Upper lobe of left lung (tissue), 6 donors: Measurements from ENCODE around the gene SLC50A1. TPM values are rescaled to one million over a fixed set of nuclear protein-coding genes. Genes with fewer than 3 reads are reported as not detected.
A peak's percentile ranks its signal among the peaks of the same experiment; 100 is the strongest.

ENCODE experiments used
- ATAC-seq, 2 donors: fragments of 200-7000 bp; cut with Tn5 transposase; one replicate each; pipeline ENCODE4 v1.9.1; 2022; ENCODE audit warnings: mild to moderate bottlenecking in 2 of 2, moderate library complexity in 2 of 2; ENCODE audit not compliant: low FRiP score in 2 of 2
- DNase-seq, 2 donors: peaks; one replicate each; pipeline ENCODE4 v3.0.0-alpha.2; 2019 to 2020
- H3K27ac ChIP-seq, 4 donors: fragments of 200-600 bp; sonication (generic); one replicate each; pipeline ENCODE4 v1.5.1; 2016 to 2019
- H3K27me3 ChIP-seq, 4 donors: fragments of 200-600 bp; sonication (generic); one replicate each; pipeline ENCODE4 v1.5.1; 2017 to 2019
- H3K36me3 ChIP-seq, 4 donors: fragments of 200-600 bp; sonication (generic); one replicate each; pipeline ENCODE4 v1.5.1; 2016 to 2019
- H3K4me1 ChIP-seq, 4 donors: fragments of 200-600 bp; sonication (generic); one replicate each; pipeline ENCODE4 v1.5.1; 2018 to 2019
- H3K4me3 ChIP-seq, 4 donors: fragments of 200-600 bp; sonication (generic); one replicate each; pipeline ENCODE4 v1.5.1; 2017 to 2019; ENCODE audit warnings: mild to moderate bottlenecking in 2 of 4, moderate library complexity in 1 of 4
- H3K9me3 ChIP-seq, 4 donors: fragments of 200-600 bp; sonication (generic); one replicate each; pipeline ENCODE4 v1.5.1; 2018 to 2019
- EP300 ChIP-seq, 4 donors: sonication (generic); formaldehyde crosslinking; IDR thresholded peaks; one replicate each; pipeline ENCODE4 v1.5.1; 2017; ENCODE audit warnings: antibody characterized with exemption in 4 of 4, control low read depth in 2 of 4
- POLR2A ChIP-seq, 4 donors: fragments of 450-650 bp; IDR thresholded peaks; one replicate each; pipeline ENCODE4 v1.5.1; 2016 to 2017; ENCODE audit warnings: antibody characterized with exemption in 4 of 4, mild to moderate bottlenecking in 2 of 4
- POLR2AphosphoS5 ChIP-seq, 2 donors: sonication (generic); formaldehyde crosslinking; IDR thresholded peaks; one replicate each; pipeline ENCODE4 v1.5.1; 2017; ENCODE audit warnings: antibody characterized with exemption in 2 of 2
- WGBS, 2 donors: methylation state at CpG; one replicate each; pipeline ENCODE4 v1.1.5; 2017 to 2018; 5-methylcytosine and 5-hydroxymethylcytosine counted together
- total RNA-seq, 6 donors: library from RNA; depleted of rRNA in 4 of 6; stranded (reverse); fragments of >200 nt in 4 of 6; gene quantifications; one replicate each; pipeline versions ENCODE4 v1.1.0 to v1.2.1, GENCODE V29; 2016 to 2021
- TF ChIP-seq, protein P1 (sequence below), 6 experiments: fragments of 450-650 bp in 4 of 6; fragments of 200-600 bp in 2 of 6; sonication (generic) in 2 of 6; IDR thresholded peaks; one replicate each; pipeline ENCODE4 v1.5.1; 2016 to 2019; ENCODE audit warnings: antibody characterized with exemption in 6 of 6
- donor health status: DM: no; HTN: no; CAD: no; lungs with moderate emphysema.
- donor health status: DM: no; HTN: yes; CAD: no; lungs with severe emphysema.

Gene SLC50A1
- total RNA-seq, 6 donors from 2014 or later = 19.9 to 49.9 (median 42.7) TPM

DNA sequence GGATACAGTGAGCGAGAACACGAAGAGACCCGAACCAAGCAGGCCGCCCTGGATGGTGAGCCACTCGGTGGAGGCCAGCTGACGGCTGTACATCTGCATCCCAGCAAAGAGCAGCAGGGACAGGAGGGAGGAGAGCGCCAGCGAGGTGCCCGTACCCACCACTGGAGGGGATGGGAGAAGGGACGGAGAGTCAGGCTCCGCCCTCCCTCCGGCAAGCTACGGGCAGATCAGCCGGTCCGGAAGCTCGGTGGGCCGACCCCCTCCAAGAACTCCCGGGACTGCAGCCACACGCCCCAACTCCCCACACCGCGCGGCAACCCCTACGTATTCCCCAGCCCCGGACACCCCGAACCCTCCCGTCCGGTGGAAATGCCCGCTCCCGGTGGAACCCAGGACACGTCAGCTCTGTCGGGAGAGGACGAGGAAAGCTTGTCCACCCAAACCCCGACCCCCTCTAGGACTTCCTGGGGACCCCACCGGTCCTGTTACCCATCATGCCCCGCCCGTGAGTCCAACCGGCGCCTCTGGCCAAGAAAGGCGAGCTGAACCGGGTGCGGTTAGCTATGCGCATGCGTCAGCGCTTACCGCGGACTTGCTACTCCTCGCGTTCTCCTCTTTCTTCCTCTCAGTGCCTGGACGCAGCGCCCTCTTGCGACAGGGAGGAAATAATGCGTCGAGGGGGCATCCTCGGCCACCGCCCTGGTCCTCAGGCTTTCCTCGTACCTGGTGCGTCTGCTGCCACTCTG lies 37.3 kb downstream of the SLC50A1 start, which contains the start of gene KRTCAP2:
Gene KRTCAP2, minus strand, starts transcription at position 573 of the 746 bp plus-strand sequence. Its CDS starts 80 bp downstream, at position 493.
- Histone ChIP-seq H3K27me3 (peaks cover 0 to 7% (median 3%) of the 10 kb centered on the region in 4 donors), H3K4me3 (peak within 1 kb of the TSS; percentile 71 to 94 (median 92)), H3K36me3 (peaks cover 0 to 25% (median 14%) of the 10 kb centered on the region in 4 donors), H3K9me3 (no peaks in the 10 kb centered on the region), H3K27ac (peak within 1 kb of the TSS; percentile 91 to 99 (median 96)), H3K4me1 (peaks cover 33 to 44% (median 37%) of the 10 kb centered on the region in 4 donors)
- ATAC-seq (peak; percentile 88 to 93), DNase-seq (peak; percentile 91 to 97)
- TF ChIP-seq POLR2A (IDR thresholded peaks at IDR 0.05) (peak in 3 of 4 donors; percentile 47 to 77 (median 48)), POLR2AphosphoS5 (IDR thresholded peaks at IDR 0.05) (peak; percentile 90 to 95), EP300 (IDR thresholded peaks at IDR 0.05) (no peak)
- TF ChIP-seq, protein P1, sequence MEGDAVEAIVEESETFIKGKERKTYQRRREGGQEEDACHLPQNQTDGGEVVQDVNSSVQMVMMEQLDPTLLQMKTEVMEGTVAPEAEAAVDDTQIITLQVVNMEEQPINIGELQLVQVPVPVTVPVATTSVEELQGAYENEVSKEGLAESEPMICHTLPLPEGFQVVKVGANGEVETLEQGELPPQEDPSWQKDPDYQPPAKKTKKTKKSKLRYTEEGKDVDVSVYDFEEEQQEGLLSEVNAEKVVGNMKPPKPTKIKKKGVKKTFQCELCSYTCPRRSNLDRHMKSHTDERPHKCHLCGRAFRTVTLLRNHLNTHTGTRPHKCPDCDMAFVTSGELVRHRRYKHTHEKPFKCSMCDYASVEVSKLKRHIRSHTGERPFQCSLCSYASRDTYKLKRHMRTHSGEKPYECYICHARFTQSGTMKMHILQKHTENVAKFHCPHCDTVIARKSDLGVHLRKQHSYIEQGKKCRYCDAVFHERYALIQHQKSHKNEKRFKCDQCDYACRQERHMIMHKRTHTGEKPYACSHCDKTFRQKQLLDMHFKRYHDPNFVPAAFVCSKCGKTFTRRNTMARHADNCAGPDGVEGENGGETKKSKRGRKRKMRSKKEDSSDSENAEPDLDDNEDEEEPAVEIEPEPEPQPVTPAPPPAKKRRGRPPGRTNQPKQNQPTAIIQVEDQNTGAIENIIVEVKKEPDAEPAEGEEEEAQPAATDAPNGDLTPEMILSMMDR (IDR thresholded peaks at IDR 0.05) = peak; percentile 91 to 99 (median 96)
- WGBS, 2 donors = 0 to 1% methylated on average over 24 to 50 of the region's 57 CpGs

DNA sequence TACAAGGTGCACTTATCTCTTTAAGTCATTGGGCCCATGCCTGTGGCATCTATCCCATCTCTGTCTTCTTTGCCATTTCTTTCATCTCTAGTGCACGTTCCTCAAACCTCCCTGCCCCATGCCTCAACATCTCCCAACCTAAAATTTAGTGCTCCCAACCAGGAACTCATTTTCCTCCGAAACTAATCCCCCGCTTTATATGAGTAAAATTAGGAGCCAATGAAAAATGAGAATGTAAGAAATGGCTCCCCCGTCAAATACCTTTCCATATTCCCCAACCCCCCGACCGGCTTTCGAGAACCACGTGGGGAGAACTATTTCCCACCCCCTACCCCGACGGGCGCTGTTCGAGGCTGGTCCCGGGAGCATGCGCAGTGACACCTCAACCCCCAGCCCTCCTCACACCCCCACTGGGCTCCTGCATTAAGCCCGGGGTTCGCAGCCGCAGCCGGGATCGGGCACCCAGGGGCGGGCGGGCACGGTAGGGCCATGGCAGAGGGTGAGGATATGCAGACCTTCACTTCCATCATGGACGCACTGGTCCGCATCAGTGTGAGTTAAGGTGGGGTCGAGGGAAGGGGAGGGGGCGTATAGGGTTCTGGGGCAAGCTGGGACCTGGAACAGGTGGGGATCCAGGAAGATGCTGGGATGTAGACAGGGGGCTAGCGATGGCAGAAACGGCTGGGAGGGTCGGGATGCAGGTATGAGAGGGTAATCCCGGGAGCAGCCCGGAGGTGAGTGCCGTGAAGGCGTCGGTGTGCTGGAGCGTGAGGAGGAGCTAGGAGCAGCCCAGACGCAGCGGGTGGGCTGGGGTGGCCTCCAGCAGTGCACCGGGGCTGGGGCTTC lies 38.0 kb downstream of the SLC50A1 start, which contains the start of gene TRIM46:
Gene TRIM46, plus strand, starts transcription at position 372 of the 846 bp plus-strand sequence. Its CDS starts 118 bp downstream, at position 490.
- H3K27ac ChIP-seq = peak within 1 kb of the TSS; percentile 91 to 99 (median 96)
- 2 to 5% methylated on average over 25 to 36 of the region's 38 CpGs for WGBS, 2 donors
- peak within 1 kb of the TSS; percentile 71 to 94 (median 92) for H3K4me3 ChIP-seq
- TF ChIP-seq POLR2A (IDR thresholded peaks at IDR 0.05) = no peak
- H3K36me3 ChIP-seq = peaks cover 0 to 24% (median 13%) of the 10 kb centered on the region in 4 donors
- H3K27me3 ChIP-seq = peaks cover 0 to 7% (median 3%) of the 10 kb centered on the region in 4 donors
- ATAC-seq = no peak
- H3K4me1 ChIP-seq = peaks cover 30 to 47% (median 40%) of the 10 kb centered on the region in 4 donors
- DNase-seq = peak in 1 of 2 donors; percentile 87
- H3K9me3 ChIP-seq = no peaks in the 10 kb centered on the region

DNA sequence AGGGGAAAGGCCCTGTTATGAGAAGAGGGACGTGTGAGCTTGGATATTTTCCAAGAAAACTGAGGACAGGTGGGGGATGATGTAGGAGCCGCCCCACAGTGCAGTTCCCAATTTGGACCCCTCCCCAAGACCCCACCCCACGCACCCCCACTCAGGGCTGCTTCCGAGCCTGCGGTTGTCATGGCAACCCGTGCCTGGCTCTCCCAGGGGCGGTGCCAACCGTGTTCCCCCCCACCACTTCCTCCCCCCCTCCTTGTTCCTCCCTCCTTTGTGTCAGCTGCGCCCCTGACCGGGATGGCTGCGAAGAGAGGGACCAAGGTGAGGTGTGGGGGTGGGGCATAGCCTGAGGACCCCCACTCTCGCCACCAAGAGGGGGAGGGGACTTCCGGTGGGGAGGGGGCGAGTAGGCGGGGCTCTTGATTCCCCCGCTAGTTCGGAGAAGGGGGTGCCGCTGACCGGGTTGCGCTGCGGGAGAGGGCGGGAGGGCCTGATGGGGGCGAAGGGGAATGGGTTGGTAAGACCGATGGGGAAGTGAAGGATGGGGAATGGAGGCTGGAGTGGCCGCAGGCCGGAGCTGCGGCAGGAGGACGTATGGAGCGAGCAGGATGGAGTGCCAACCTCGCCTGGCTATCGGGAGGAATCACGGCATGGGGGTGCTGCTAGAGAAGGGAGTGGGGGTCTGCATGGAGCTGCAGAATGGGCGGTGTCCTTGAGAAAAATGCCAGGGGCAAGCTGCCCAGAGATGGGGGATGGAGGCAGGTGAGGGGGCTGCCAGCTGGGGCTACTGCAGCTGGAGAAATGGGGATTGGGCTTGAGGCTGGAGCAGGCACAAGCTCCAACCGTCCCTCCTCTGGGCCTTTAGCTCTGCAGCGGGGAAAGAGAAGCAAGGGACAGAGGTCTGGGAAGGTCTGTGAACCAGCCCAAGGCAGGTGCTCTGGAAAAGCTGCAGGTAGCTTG lies 39.0 kb downstream of the SLC50A1 start:
- Histone ChIP-seq H3K9me3 (no peaks in the 10 kb centered on the region), H3K4me1 (peaks cover 30 to 53% (median 41%) of the 10 kb centered on the region in 4 donors), H3K27me3 (peaks cover 0 to 7% (median 3%) of the 10 kb centered on the region in 4 donors), H3K27ac (peak overlapping the region in 2 of 4 donors; percentile 30 to 57), H3K36me3 (peaks cover 0 to 15% (median 4%) of the 10 kb centered on the region in 4 donors), H3K4me3 (peak overlapping the region in 3 of 4 donors; percentile 92 to 94 (median 93))
- WGBS, 2 donors = 8 to 17% methylated on average over 24 to 35 of the region's 35 CpGs
- DNase-seq (peak in 1 of 2 donors; percentile 77), ATAC-seq (no peak)
- TF ChIP-seq POLR2AphosphoS5 (IDR thresholded peaks at IDR 0.05) = no peak
- no peak for TF ChIP-seq EP300 (IDR thresholded peaks at IDR 0.05)

DNA sequence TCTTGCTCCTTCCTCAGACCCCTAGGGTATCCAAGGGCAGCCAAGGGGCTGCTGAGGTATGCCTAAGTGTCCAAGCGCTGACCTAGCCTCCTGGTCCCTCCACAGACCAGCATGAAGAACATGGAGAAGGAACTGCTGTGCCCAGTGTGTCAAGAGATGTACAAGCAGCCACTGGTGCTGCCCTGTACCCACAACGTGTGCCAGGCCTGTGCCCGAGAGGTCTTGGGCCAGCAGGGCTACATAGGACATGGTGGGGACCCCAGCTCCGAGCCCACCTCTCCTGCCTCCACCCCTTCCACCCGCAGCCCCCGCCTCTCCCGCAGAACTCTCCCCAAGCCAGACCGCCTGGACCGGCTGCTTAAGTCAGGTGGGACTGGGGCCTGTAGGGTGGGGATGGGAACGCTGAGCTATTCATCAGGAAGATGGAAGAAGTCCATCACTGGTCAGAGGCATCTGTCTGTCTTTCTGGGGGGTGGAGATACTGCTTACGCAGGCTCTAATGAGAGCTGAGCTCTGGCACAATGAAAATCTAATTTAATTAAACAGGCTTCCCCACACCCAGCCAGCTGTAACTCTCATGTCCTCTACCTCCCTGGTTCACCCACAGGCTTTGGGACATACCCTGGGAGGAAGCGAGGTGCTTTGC lies 39.8 kb downstream of the SLC50A1 start:
- DNase-seq = peak; percentile 21 to 32
- H3K9me3 ChIP-seq = no peaks in the 10 kb centered on the region
- 92 to 95% methylated on average over 2 to 12 of the region's 12 CpGs for WGBS, 2 donors
- ATAC-seq = no peak
- H3K36me3 ChIP-seq = peaks cover 0 to 7% (median 0%) of the 10 kb centered on the region in 4 donors
- peaks cover 30 to 53% (median 41%) of the 10 kb centered on the region in 4 donors for H3K4me1 ChIP-seq
- no peak overlapping the region for H3K27ac ChIP-seq
- TF ChIP-seq EP300 (IDR thresholded peaks at IDR 0.05) (no peak), POLR2A (IDR thresholded peaks at IDR 0.05) (no peak), POLR2AphosphoS5 (IDR thresholded peaks at IDR 0.05) (no peak)
- TF ChIP-seq, protein P1 (IDR thresholded peaks at IDR 0.05) = no peak
- no peak overlapping the region for H3K4me3 ChIP-seq
- H3K27me3 ChIP-seq = peaks cover 0 to 7% (median 3%) of the 10 kb centered on the region in 4 donors
